Stimulated activated CD8-positive, alpha-beta memory T cell treated with anti-CD3 and anti-CD28 coated beads, Interleukin-12 subunit alpha, Interleukin-12 subunit beta, amount 100 ng/mL, for 24 hours (primary cell): Measurements from ENCODE around the gene LAMTOR4.

Experiments
- DNase-seq: peaks from one replicate; pipeline ENCODE4 v3.0.0-alpha.2; 2020; ENCODE audit errors: extremely low read depth

Gene LAMTOR4

GRCh38 chr7:100148559-100149328 is at the start of gene LAMTOR4:
Gene LAMTOR4, plus strand, starts transcription at chr7:100148918. Its CDS starts 55 bp downstream, at chr7:100148973.
- peak; percentile 95 for DNase-seq

GRCh38 chr7:100099452-100099851 is 49.3 kb upstream of the LAMTOR4 start:
- DNase-seq = no peak

- DNase-seq = peak; percentile 65
Measured at GRCh38 chr7:100100420-100101015, 48.2 kb upstream of the LAMTOR4 start.

GRCh38 chr7:100101016-100101862 is 47.5 kb upstream of the LAMTOR4 start, which contains the start of the genes AP4M1 and MCM7:
Gene AP4M1, plus strand, starts transcription at chr7:100101643. Its CDS starts 72 bp downstream, at chr7:100101715.
Gene MCM7, minus strand, starts transcription at chr7:100101397. Its CDS starts 103 bp downstream, at chr7:100101294.
- DNase-seq = peak; percentile 94

GRCh38 chr7:100102950-100103840 is 45.5 kb upstream of the LAMTOR4 start:
- no peak for DNase-seq

GRCh38 chr7:100105534-100105933 is 43.2 kb upstream of the LAMTOR4 start:
- DNase-seq = no peak

GRCh38 chr7:100106633-100107032 is 42.1 kb upstream of the LAMTOR4 start:
- DNase-seq = no peak

GRCh38 chr7:100107125-100107737 is 41.5 kb upstream of the LAMTOR4 start:
- no peak for DNase-seq

- DNase-seq = no peak
Measured at GRCh38 chr7:100107890-100108289, 40.8 kb upstream of the LAMTOR4 start.

GRCh38 chr7:100109521-100110163 is 39.1 kb upstream of the LAMTOR4 start:
- DNase-seq = no peak

- DNase-seq = no peak
Measured at GRCh38 chr7:100111156-100111555, 37.6 kb upstream of the LAMTOR4 start.

- no peak for DNase-seq
Measured at GRCh38 chr7:100111914-100112313, 36.8 kb upstream of the LAMTOR4 start.

- DNase-seq = no peak
Measured at GRCh38 chr7:100115026-100115425, 33.7 kb upstream of the LAMTOR4 start.

GRCh38 chr7:100118388-100119071 is 30.2 kb upstream of the LAMTOR4 start:
- no peak for DNase-seq

- DNase-seq = peak; percentile 89
Measured at GRCh38 chr7:100119072-100119969, 29.4 kb upstream of the LAMTOR4 start, which contains the start of the genes CNPY4 and TAF6. Gene CNPY4, plus strand, starts transcription at chr7:100119634. Its CDS starts 111 bp downstream, at chr7:100119745. Gene TAF6, minus strand, starts transcription at chr7:100119358. Its CDS starts 5,149 bp downstream, at chr7:100114209.

GRCh38 chr7:100119970-100120732 is 28.6 kb upstream of the LAMTOR4 start:
- DNase-seq = peak; percentile 36

GRCh38 chr7:100120733-100121036 is 28.0 kb upstream of the LAMTOR4 start:
- no peak for DNase-seq

- no peak for DNase-seq
Measured at GRCh38 chr7:100122067-100122466, 26.7 kb upstream of the LAMTOR4 start.
